Epithelial cell of prostate (primary cell): ENCODE data around the gene PPRC1.
A peak's percentile ranks its signal among the peaks of the same experiment; 100 is the strongest.

Experiments used
- DNase-seq: peaks from one replicate; pipeline ENCODE4 v3.0.0-alpha.2; 2011; ENCODE audit warnings: low read depth, low spot score
- H3K27ac ChIP-seq: fragments of 450-650 bp; 2 replicates; pipeline ENCODE4 v1.5.1; 2017; ENCODE audit warnings: mild to moderate bottlenecking

Gene PPRC1

GRCh38 chr10:102117391-102118159 is 15.3 kb upstream of the PPRC1 start:
- peak overlapping the region; percentile 82 for H3K27ac ChIP-seq
- no peak for DNase-seq

- H3K27ac ChIP-seq: peak overlapping the region; percentile 82
- no peak for DNase-seq
These were observed 14.0 kb upstream of the PPRC1 start for GRCh38 chr10:102118867-102119266.

GRCh38 chr10:102119417-102120141 is 13.3 kb upstream of the PPRC1 start:
- no peak for DNase-seq
- peak overlapping the region; percentile 82 for H3K27ac ChIP-seq

GRCh38 chr10:102120142-102120990 is 12.5 kb upstream of the PPRC1 start, which contains the start of gene LDB1:
TSS of gene LDB1 (minus strand) at chr10:102120368. CDS start at chr10:102120110, 258 bp downstream.
- no peak for DNase-seq
- H3K27ac ChIP-seq: peak within 1 kb of the TSS; percentile 82

- no peak for DNase-seq
- no peak overlapping the region for H3K27ac ChIP-seq
These were observed 11.7 kb upstream of the PPRC1 start for GRCh38 chr10:102120991-102121738.

GRCh38 chr10:102121739-102122372 is 11.0 kb upstream of the PPRC1 start:
- no peak for DNase-seq
- H3K27ac ChIP-seq: no peak overlapping the region

- DNase-seq: no peak
- H3K27ac ChIP-seq: no peak overlapping the region
These were observed 10.4 kb upstream of the PPRC1 start for GRCh38 chr10:102122450-102122849.

GRCh38 chr10:102123223-102123622 is 9.6 kb upstream of the PPRC1 start:
- no peak for DNase-seq
- H3K27ac ChIP-seq: no peak overlapping the region

- H3K27ac ChIP-seq: peak overlapping the region; percentile 94
- no peak for DNase-seq
These were observed 1.3 kb upstream of the PPRC1 start for GRCh38 chr10:102131286-102132170.

- H3K27ac ChIP-seq: peak overlapping the region; percentile 94
- DNase-seq: no peak
These were observed 662 bp upstream of the PPRC1 start for GRCh38 chr10:102132193-102132562.

- DNase-seq: no peak
- peak overlapping the region; percentile 94 for H3K27ac ChIP-seq
These were observed 744 bp downstream of the PPRC1 start for GRCh38 chr10:102133373-102134195.

- DNase-seq: no peak
- peak overlapping the region; percentile 94 for H3K27ac ChIP-seq
These were observed 1.6 kb downstream of the PPRC1 start for GRCh38 chr10:102134416-102134815.

GRCh38 chr10:102135956-102136526 is 3.2 kb downstream of the PPRC1 start:
- no peak for DNase-seq
- peak overlapping the region; percentile 94 for H3K27ac ChIP-seq

GRCh38 chr10:102139281-102140110 is 6.7 kb downstream of the PPRC1 start:
- H3K27ac ChIP-seq: no peak overlapping the region
- DNase-seq: no peak

GRCh38 chr10:102140218-102140617 is 7.4 kb downstream of the PPRC1 start:
- no peak for DNase-seq
- H3K27ac ChIP-seq: no peak overlapping the region

GRCh38 chr10:102140913-102141540 is 8.2 kb downstream of the PPRC1 start:
- DNase-seq: no peak
- H3K27ac ChIP-seq: no peak overlapping the region
